ENCODE results near the gene ZNF618.

ZNF618 gene

GRCh38 chr9:113886026-113886369 lies 9.9 kb downstream of the ZNF618 start:
- no peak for DNase-seq

DNA sequence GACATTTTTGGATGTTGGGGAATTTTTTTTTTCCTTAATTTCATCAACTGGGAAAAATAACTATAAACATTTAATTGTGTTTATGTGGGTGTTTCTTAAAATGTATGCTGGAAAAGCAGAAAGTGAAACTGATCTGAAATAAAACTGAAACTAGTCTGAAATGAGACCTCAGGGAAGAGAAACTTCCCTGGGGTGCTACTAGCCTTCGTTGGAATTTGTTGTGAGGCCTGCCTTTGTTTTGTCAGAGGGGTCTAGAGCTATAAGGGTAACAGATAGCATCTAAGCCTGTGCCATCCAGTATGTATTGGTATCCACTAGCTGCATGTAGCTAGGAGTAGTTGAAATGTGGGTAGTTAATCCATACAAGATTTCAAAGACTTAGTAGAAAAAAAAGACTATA lies 10.4 kb downstream of the ZNF618 start:
- no peak for DNase-seq

DNA sequence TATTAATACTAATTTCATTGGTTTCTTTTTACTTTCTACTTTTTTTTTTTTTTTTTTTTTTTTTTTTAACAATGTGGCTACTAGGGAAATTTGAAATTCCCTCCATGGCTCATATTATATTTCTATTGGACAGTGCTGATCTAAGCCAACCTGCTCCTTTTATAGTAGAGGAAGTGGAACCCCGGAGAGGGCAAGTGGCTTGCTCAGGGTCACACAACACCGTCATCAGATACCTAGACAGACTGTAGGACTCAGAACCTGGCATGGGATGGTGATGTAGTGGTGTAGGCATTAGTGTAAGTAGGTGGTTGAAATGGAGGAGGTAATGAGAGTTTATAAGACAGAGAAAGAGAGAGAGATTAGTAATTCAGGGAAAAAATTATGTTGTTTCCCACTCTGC lies 10.8 kb downstream of the ZNF618 start:
- no peak for DNase-seq

DNA sequence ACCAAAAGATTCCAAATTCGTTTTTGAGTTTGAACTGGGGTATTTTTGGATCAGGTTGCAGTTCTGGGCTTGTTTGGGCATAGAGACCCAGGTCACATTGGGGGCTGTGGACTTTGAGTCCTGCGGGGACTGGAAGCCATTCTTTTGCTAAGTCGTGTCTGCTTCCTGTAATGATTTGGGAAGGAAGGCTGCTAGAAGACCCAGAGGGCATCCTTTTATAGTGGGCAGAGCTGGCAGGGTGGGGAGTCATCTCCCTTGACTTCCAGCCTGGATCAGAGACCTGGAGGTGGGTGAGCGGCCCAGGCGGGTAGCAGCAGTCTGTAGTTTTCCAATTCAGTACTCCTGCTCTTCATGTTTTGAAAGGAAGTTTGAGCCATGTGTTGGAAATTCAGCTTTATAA lies 11.3 kb downstream of the ZNF618 start:
- DNase-seq, result no peak

DNA sequence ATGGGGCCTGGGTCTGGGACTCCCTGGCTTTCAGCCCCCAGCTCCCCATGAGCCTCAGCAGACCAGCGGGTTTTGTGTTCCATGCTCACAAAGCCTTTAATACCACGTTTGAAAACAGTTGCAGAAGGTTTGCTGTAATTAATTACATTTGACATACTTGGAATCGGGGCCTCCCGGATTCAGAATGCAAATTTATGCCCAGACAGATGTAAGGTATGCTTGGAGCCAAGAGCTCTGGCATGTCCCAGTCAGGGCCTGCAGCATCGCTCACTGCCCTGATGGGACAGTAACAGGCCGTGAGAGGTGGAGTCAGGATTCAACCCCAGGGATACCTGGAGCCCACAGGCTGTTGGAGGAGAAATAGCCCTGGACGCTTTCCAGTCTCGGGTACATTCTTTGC lies 12.2 kb downstream of the ZNF618 start:
- no peak for DNase-seq

DNA sequence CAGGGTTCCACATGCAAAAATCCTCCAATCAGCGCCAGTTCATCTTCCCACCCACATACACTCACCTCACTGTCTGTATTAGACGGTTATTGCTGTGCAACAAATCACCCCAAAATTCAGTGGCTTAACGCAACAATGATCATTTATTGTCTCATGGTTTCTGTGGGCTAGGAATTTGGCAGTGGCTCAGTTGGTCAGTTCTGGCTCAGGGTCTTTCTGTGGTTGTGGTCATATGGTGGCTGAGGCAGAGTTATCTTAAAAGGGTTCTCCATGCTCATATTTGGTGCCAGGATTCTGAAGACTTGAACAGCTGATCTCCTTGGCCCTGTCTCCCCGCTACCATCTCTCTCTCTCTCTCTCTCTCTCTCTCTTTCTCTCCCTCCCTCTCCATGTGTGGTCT lies 12.9 kb downstream of the ZNF618 start:
- DNase-seq, result no peak

- DNase-seq, result no peak
Measured at GRCh38 chr9:113890704-113891103, 14.6 kb downstream of the ZNF618 start.

DNA sequence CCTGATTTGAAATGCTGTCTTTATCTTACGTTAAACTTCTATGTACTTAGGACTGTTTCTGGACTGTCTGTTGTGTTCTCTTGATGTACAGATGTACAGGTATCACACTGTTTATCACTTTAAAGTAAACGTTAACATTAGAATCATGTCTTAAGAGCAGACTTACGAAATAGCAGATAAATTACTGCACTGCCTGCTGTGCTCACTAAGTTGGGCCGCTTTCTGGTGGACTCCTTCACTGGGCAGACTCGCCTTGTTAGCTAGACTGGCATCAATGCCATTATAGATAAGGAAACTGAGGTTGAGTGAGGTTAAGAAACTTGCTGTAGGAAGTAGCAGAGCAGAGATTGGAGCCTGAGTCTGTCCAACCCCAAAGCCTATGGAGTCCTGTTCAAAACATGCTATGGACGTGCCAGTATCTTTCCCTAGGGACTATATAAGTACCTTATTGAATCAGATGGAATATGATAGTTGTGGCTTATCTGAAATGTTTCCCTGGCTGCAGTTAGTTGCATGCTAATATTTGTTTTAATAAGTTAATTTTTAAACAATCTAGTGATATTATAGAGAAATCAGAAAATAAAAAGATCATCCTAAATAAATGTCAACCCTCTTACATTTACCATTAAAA lies 16.9 kb downstream of the ZNF618 start:
- DNase-seq, result no peak

DNA sequence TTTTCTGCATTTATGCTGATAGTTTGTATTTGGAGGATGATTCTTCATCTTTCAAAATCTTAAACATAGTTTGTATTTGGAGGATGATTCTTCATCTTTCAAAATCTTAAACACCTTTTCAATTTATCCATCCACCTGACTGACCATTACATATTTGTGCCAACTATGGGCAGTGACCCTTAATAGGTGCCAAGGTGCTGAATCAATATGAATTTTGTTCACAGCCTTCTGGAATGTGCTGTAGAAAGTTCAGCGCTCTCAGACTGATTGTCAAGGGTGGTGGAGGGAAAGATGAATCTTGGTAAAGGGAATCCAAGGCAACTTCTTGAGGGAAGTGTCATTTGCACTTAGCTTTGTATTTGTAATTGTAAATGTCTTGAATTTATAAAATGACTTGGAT lies 18.1 kb downstream of the ZNF618 start:
- no peak for DNase-seq

GRCh38 chr9:113895526-113895925 lies 19.4 kb downstream of the ZNF618 start:
- DNase-seq, result no peak

DNA sequence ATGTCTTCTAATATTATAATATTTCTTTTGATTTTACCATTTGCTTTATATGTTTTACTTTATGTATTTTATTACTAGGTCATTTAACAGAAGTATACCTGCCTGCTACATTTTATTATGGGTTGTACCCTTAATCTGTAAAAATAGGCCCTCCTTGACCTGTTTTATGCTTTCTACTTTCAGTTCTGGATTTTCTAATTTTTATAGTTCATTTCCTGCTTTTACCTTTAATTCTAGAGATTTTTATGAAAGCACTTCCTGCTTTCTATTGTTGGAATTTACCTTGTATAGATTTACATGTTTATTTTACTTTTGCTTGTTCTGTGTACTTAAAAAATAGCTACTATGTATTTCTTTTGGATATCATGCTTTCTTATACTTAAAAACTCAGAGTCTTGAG lies 20.6 kb downstream of the ZNF618 start:
- DNase-seq, result no peak

- no peak for DNase-seq
Measured at GRCh38 chr9:113898151-113898550, 22.0 kb downstream of the ZNF618 start.

DNA sequence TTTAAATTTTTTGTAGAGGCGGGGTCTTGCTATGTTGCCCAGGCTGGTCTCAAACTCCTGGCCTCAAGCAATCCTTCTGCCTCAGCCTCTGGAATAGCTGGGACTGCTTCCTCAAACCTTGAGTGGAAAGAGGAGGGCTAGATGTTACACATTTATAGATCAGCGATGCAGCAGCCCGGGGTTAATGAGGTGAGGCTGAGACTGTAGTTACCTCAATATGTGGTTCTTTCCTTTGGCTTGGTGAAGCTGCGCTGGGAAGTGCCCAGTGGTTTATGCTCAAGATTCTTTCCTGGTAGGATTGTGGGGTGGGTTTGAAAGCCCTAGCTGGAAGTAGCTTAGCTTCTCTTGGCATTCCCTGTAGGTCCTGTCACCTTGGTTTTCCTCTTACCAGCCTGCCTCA lies 22.5 kb downstream of the ZNF618 start:
- DNase-seq, result no peak

DNA sequence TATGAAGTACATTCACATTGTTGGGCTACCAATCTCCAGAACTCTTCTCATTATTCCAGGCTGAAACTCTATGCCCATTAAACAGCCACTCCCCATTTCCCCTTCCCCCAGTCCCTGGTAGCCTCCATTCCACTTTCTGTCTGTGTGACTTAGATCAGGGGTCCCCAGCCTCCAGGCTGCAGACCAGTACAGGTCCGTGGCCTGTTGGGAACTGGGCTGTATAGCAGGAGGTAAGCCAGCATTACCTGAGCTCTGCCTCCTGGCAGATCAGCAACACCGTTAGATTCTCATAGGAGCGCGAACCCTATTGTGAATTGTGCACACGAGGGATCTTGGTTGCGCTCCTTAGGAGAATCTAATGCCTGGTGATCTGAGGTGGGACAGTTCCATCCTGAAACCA lies 23.1 kb downstream of the ZNF618 start:
- no peak for DNase-seq

DNA sequence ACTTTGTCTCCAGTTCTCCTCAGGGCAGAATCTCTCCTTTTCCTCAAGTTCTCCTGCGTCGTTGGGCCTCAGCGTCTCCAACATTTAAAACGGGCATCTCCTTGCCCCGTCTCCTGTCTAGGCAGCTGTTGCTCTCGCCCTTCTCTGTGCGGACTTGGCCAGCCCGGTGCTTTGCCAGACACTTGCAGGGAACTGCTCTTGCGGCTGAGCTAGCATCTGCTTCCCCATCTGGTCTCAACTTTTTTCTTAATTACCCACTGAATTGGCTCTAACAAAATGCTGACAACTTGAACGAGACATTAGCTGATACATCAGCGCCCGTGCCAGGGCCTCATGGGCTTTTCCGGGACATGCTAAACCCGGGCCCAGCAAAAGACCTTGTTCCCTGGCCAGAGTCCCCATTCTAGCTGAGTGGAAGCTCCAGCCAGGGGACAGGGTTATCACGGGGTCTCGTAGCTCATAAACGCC lies 25.1 kb downstream of the ZNF618 start:
- no peak for DNase-seq

DNA sequence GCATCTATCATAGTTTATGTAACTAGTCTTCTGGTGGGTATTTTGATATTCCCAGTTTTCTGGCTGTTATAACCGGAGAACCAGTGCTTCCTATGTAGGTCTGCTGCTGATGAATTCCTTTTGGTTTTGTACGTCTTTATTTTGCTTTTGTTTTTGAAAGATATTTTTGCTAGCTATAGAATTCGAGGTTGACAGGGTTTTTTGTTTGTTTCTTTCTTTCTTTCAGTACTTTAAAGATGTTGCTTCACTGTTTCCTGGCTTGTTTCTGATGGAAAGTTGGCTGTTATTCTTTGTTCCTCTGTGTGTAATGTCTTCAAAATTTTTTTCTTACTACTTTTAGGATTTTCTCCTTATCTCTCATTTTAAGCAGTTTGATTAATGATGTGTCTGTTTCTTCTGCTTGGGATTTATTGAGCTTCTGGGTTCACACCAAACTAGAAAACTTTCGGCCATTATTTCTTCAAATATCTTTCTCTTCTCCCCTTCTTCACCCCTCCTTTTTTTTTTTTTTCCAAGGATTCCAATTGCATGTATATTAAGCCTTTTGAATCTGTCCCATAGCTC lies 27.5 kb downstream of the ZNF618 start:
- DNase-seq, result no peak

- DNase-seq, result no peak
Measured at GRCh38 chr9:113906411-113907110, 30.5 kb downstream of the ZNF618 start.

- no peak for DNase-seq
Measured at GRCh38 chr9:113907282-113907681, 31.2 kb downstream of the ZNF618 start.

DNA sequence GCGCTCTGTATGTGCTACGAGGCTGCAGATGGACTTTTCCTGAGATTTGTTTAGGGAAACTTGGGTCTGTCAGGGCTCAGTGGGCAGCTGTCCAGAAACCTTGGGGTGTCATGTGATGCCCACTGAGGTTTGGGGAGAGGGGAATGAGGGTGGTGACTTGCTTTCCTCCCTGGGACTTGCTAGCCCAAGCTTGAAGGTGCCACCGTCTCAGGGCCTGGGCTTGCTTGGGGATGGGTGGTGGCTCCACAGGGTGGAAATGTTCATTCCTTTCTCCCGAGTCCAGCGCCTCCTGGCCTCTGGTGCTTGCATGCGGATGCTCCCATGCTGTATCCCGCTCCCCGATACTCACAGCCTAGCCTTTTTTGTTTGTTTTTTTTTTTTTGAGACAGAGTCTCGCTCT lies 33.3 kb downstream of the ZNF618 start:
- DNase-seq, result no peak

GRCh38 chr9:113910036-113910639 lies 34.0 kb downstream of the ZNF618 start:
- DNase-seq, result no peak

DNA sequence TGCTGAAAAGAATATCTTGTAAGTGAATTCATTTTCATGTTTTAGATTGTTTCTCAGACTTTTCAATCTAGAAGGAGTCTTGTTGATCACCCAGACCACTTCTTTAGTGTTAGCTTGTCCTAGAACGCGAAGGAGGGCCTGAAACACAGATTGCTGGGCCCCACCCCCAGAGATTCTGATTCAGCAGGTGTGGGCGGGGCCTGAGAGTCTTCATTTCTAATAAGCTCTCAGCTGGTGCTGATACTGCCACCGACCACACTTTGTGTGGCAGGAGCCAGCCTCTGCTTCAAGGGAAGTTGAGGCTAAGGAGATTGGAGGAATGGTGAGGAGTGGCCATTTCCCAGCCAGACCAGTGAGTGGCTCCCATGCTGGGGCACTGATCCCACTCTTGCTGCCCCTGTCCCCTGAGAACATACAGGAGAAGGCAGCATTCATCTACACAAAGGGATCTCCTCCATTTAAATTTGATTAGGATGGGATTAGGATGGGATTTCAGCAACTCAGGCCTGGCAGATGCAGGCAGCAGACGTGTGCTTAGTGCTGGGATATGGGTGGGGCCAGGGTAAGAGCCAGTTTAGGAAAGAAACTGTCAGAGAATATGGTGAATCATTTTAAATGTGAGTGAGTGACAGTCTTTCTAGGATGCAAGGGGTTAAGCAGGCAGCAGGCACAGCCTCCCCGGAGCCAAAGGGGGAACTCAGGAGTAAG lies 35.9 kb downstream of the ZNF618 start:
- no peak for DNase-seq

GRCh38 chr9:113912816-113913215 lies 36.7 kb downstream of the ZNF618 start:
- no peak for DNase-seq

GRCh38 chr9:113913426-113914195 lies 37.5 kb downstream of the ZNF618 start:
- DNase-seq, result no peak
